Caco-2 (cell line): Measurements from ENCODE around the gene CEP112. TPM values are rescaled to one million over a fixed set of nuclear protein-coding genes. Genes with fewer than 3 reads are reported as not detected.

Source experiments
- BruUV-seq: library from RNA; stranded (reverse); fragments of 400-500 nt; replicated peaks from 2 replicates; lab custom pipeline; 2021; lab: Mats Ljungman, UMichigan
- CTCF ChIA-PET: fragments of 300-600 bp; sonication (Branson Sonifier 250); formaldehyde crosslinking; loops from one replicate; lab custom pipeline; 2022; ENCODE audit warnings: antibody characterized with exemption; lab: Charles Lee
- POLR2A ChIA-PET: fragments of 300-600 bp; sonication (Branson Sonifier 250); formaldehyde crosslinking; loops from one replicate; lab custom pipeline; 2022; ENCODE audit warnings: antibody characterized with exemption; lab: Charles Lee
- DNase-seq, 2 experiments: peaks; one replicate each; pipeline versions ENCODE4 v3.0.0 to v3.0.0-alpha.2; 2020 to 2022
- H3K27me3 ChIP-seq: replicated peaks from 2 replicates; pipeline ENCODE4 v1.6.0; 2011; ENCODE audit warnings: low read length; ENCODE audit not compliant: control insufficient read depth, insufficient read depth
- H3K36me3 ChIP-seq: 2 replicates; pipeline ENCODE4 v1.5.1; 2011; ENCODE audit warnings: low read length; ENCODE audit not compliant: control insufficient read depth, insufficient read depth
- H3K4me1 ChIP-seq: fragments of 250-450 bp; sonication (Bioruptor Pico); 2 replicates; pipeline ENCODE4 v1.5.1; 2020; ENCODE audit warnings: mild to moderate bottlenecking
- H3K4me3 ChIP-seq: 2 replicates; pipeline ENCODE4 v1.5.1; 2011; ENCODE audit warnings: low read depth, mild to moderate bottlenecking, control low read depth, low read length
- H3K9me3 ChIP-seq: fragments of 250-450 bp; sonication (Bioruptor Pico); 2 replicates; pipeline ENCODE4 v1.5.1; 2020; ENCODE audit warnings: mild to moderate bottlenecking, moderate library complexity
- H3K27ac Mint-ChIP-seq: one replicate; pipeline ENCODE4 v1.8.0; 2022; ENCODE audit warnings: mixed read lengths; ENCODE audit not compliant: unreplicated experiment
- H3K27me3 Mint-ChIP-seq: one replicate; pipeline ENCODE4 v1.8.0; 2022; ENCODE audit warnings: mixed read lengths; ENCODE audit not compliant: insufficient read depth, unreplicated experiment
- H3K36me3 Mint-ChIP-seq: one replicate; pipeline ENCODE4 v1.8.0; 2022; ENCODE audit warnings: mild to moderate bottlenecking, mixed read lengths; ENCODE audit not compliant: insufficient read depth, unreplicated experiment
- H3K4me1 Mint-ChIP-seq: one replicate; pipeline ENCODE4 v1.8.0; 2022; ENCODE audit warnings: low read depth, mixed read lengths; ENCODE audit not compliant: unreplicated experiment
- H3K4me3 Mint-ChIP-seq: one replicate; pipeline ENCODE4 v1.8.0; 2022; ENCODE audit warnings: mild to moderate bottlenecking, moderate library complexity, mixed read lengths; ENCODE audit not compliant: unreplicated experiment
- H3K9me3 Mint-ChIP-seq: one replicate; pipeline ENCODE4 v1.8.0; 2022; ENCODE audit warnings: mixed read lengths; ENCODE audit not compliant: unreplicated experiment
- intact Hi-C: fragments of 100-400 bp; cut with micrococcal nuclease; formaldehyde crosslinking; loops from one replicate; pipeline ENCODE4 v1.10.0; 2022; ENCODE audit not compliant: unreplicated experiment
- total RNA-seq: library from RNA; stranded (reverse); gene quantifications from 2 replicates; pipeline ENCODE4 v1.2.3, GENCODE V29; 2022
- TF ChIP-seq, protein P1 (sequence below), 2 experiments: fragments of 200-600 bp in 1 of 2; IDR thresholded peaks; 1 replicate in 1 of 2; 2 replicates in 1 of 2; pipeline versions ENCODE4 v1.5.1 to v1.8.0; 2011 to 2022; ENCODE audit warnings: antibody characterized with exemption in 1 of 2, control low read depth in 1 of 2, inconsistent platforms in 1 of 2, low read depth in 1 of 2, low read length in 1 of 2, mild to moderate bottlenecking in 1 of 2, moderate library complexity in 1 of 2; ENCODE audit not compliant: insufficient read depth in 1 of 2, severe bottlenecking in 1 of 2, unreplicated experiment in 1 of 2

CEP112 gene
- total RNA-seq, 1 experiment from 2014 or later = 4.7 TPM

DNA sequence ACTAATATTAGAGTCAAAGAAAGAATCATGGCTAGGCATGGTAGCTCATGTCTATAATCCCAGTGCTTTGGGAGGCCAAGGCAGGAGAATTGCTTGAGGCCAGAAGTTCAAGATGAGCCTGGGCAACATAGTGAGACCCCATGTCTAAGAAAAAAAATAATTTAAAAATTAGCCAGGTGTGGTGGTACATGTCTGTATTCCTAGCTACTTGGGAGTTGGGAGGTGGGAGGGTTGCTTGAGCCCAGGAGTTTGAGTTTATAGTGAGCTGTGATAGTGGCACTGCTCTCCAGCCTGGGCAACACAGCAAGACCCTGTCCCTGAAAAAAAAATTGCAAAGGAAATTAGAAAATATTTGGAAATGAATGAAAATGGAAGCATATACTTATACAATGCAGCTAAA is 420.2 kb downstream of the CEP112 start:
- no peak overlapping the region for H3K27ac Mint-ChIP-seq
- H3K36me3 Mint-ChIP-seq = no peaks in the 10 kb centered on the region
- CTCF ChIA-PET = no interaction called here
- intact Hi-C loops = no loop called here
- no peaks in the 10 kb centered on the region for H3K4me1 Mint-ChIP-seq
- H3K4me3 Mint-ChIP-seq = no peak overlapping the region
- POLR2A ChIA-PET = no interaction called here
- Histone ChIP-seq H3K9me3 (no peaks in the 10 kb centered on the region), H3K4me1 (no peaks in the 10 kb centered on the region), H3K36me3 (no peaks in the 10 kb centered on the region), H3K27me3 (no peaks in the 10 kb centered on the region), H3K4me3 (no peak overlapping the region)
- H3K9me3 Mint-ChIP-seq = no peaks in the 10 kb centered on the region
- TF ChIP-seq, protein P1, sequence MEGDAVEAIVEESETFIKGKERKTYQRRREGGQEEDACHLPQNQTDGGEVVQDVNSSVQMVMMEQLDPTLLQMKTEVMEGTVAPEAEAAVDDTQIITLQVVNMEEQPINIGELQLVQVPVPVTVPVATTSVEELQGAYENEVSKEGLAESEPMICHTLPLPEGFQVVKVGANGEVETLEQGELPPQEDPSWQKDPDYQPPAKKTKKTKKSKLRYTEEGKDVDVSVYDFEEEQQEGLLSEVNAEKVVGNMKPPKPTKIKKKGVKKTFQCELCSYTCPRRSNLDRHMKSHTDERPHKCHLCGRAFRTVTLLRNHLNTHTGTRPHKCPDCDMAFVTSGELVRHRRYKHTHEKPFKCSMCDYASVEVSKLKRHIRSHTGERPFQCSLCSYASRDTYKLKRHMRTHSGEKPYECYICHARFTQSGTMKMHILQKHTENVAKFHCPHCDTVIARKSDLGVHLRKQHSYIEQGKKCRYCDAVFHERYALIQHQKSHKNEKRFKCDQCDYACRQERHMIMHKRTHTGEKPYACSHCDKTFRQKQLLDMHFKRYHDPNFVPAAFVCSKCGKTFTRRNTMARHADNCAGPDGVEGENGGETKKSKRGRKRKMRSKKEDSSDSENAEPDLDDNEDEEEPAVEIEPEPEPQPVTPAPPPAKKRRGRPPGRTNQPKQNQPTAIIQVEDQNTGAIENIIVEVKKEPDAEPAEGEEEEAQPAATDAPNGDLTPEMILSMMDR (IDR thresholded peaks at IDR 0.05; ENCODE audit: insufficient read depth in 1 of 2, low read depth in 1 of 2, low read length in 1 of 2, severe bottlenecking in 1 of 2, unreplicated experiment in 1 of 2) = no peak
- H3K27me3 Mint-ChIP-seq = no peaks in the 10 kb centered on the region
- no TSS peak for BruUV-seq
- no peak for DNase-seq

DNA sequence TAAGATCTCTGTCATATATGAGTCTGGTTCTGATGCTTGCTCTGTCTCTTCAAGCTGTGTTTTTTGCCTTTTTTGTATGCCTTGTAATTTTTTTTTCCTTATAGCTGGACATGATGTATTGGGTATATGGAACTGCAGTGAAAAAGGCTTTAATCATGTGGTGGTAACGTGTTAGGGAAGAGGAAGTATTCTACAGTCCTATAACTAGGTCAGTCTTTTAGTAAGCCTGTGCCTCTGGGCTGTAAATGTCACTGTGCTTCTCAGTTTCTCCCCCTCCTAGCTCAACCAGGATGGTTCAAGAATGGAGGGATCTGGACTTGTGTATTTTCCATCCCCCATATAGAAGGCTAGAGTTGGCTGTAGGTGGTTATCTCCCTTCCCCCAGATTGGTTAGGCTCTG is 428.1 kb downstream of the CEP112 start:
- no peak overlapping the region for H3K4me3 Mint-ChIP-seq
- CTCF ChIA-PET = no interaction called here

DNA sequence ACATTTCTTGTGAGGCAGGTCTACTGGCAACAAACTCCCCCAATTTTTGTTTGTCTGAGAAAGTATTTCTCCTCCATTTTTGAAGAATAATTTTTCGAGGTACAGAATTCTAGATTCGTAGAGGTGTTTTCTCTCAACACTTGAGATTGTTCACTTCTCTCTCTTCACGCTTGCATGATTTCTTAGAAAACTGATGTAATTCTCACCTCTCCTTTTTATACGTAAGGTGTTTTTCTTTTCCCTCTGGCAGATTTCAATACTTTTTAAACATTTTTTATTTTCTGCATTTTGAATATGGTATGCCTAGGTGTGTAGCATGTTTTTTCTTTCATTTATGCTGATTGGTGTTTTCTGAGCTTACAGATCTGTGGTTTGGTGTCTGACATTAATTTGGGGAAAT is 429.0 kb downstream of the CEP112 start:
- Histone ChIP-seq H3K9me3 (no peaks in the 10 kb centered on the region), H3K27me3 (no peaks in the 10 kb centered on the region), H3K4me1 (no peaks in the 10 kb centered on the region), H3K36me3 (no peaks in the 10 kb centered on the region), H3K4me3 (no peak overlapping the region)
- H3K9me3 Mint-ChIP-seq = no peaks in the 10 kb centered on the region
- H3K4me3 Mint-ChIP-seq = no peak overlapping the region
- no peak overlapping the region for H3K27ac Mint-ChIP-seq
- no peaks in the 10 kb centered on the region for H3K4me1 Mint-ChIP-seq
- TF ChIP-seq, protein P1 (IDR thresholded peaks at IDR 0.05; ENCODE audit: insufficient read depth in 1 of 2, low read depth in 1 of 2, low read length in 1 of 2, severe bottlenecking in 1 of 2, unreplicated experiment in 1 of 2) = no peak
- H3K27me3 Mint-ChIP-seq = peaks cover 9% of the 10 kb centered on the region
- DNase-seq = no peak
- intact Hi-C loops = no loop called here
- H3K36me3 Mint-ChIP-seq = no peaks in the 10 kb centered on the region
- POLR2A ChIA-PET = no interaction called here
- CTCF ChIA-PET = no interaction called here
- BruUV-seq = no TSS peak

More for the DNA sequence above, 428.1 kb downstream of the CEP112 start:
- Histone ChIP-seq H3K36me3 (no peaks in the 10 kb centered on the region), H3K4me1 (no peaks in the 10 kb centered on the region), H3K4me3 (no peak overlapping the region), H3K27me3 (no peaks in the 10 kb centered on the region), H3K9me3 (no peaks in the 10 kb centered on the region)
- POLR2A ChIA-PET = no interaction called here
- H3K9me3 Mint-ChIP-seq = no peaks in the 10 kb centered on the region
- H3K36me3 Mint-ChIP-seq = no peaks in the 10 kb centered on the region
- H3K27ac Mint-ChIP-seq = no peak overlapping the region
- TF ChIP-seq, protein P1 (IDR thresholded peaks at IDR 0.05; ENCODE audit: insufficient read depth in 1 of 2, low read depth in 1 of 2, low read length in 1 of 2, severe bottlenecking in 1 of 2, unreplicated experiment in 1 of 2) = no peak
- intact Hi-C loops = no loop called here
- no peak for DNase-seq
- H3K4me1 Mint-ChIP-seq = no peaks in the 10 kb centered on the region
- BruUV-seq = no TSS peak
- peaks cover 9% of the 10 kb centered on the region for H3K27me3 Mint-ChIP-seq
